Lung (tissue), 12 donors: ENCODE measurements around the gene PCSK5. TPM values are rescaled to one million over a fixed set of nuclear protein-coding genes. Genes with fewer than 3 reads are reported as not detected.

Source experiments
- ATAC-seq: fragments of 200-7000 bp; cut with Tn5 transposase; one replicate; pipeline ENCODE4 v1.9.1; 2020; ENCODE audit warnings: moderate number of reproducible peaks; ENCODE audit not compliant: insufficient read depth, low FRiP score
- DNase-seq, 3 donors: peaks; one replicate each; pipeline ENCODE4 v3.0.0-alpha.2; 2013 to 2017
- H3K27ac ChIP-seq, 2 donors: one replicate each; pipeline ENCODE4 v1.5.1; 2013; ENCODE audit warnings: mild to moderate bottlenecking in 2 of 2, moderate library complexity in 2 of 2, control low read depth in 1 of 2, inconsistent platforms in 1 of 2, low read depth in 1 of 2, low read length in 1 of 2
- H3K27me3 ChIP-seq, 3 donors: one replicate each; pipeline ENCODE4 v1.5.1; 2013; ENCODE audit warnings: low read length in 2 of 3; ENCODE audit not compliant: control insufficient read depth in 3 of 3, insufficient read depth in 3 of 3
- H3K36me3 ChIP-seq, 4 donors: one replicate each; pipeline ENCODE4 v1.5.1; 2013; ENCODE audit warnings: low read length in 4 of 4, mild to moderate bottlenecking in 1 of 4, moderate library complexity in 1 of 4; ENCODE audit not compliant: control insufficient read depth in 4 of 4, insufficient read depth in 4 of 4
- H3K4me1 ChIP-seq, 5 donors: one replicate each; pipeline ENCODE4 v1.5.1; 2013; ENCODE audit warnings: low read length in 5 of 5, mild to moderate bottlenecking in 2 of 5, moderate library complexity in 1 of 5; ENCODE audit not compliant: control insufficient read depth in 5 of 5, insufficient read depth in 5 of 5
- H3K4me3 ChIP-seq: one replicate; pipeline ENCODE4 v1.5.1; 2013; ENCODE audit warnings: mild to moderate bottlenecking, control low read depth, moderate library complexity
- H3K9ac ChIP-seq, 2 donors: one replicate each; pipeline ENCODE4 v1.5.1; 2013; ENCODE audit warnings: low read length in 2 of 2, control low read depth in 1 of 2; ENCODE audit not compliant: insufficient read depth in 1 of 2
- H3K9me3 ChIP-seq, 4 donors: one replicate each; pipeline ENCODE4 v1.5.1; 2013; ENCODE audit warnings: low read length in 3 of 4, mild to moderate bottlenecking in 1 of 4, moderate library complexity in 1 of 4; ENCODE audit not compliant: control insufficient read depth in 4 of 4, insufficient read depth in 3 of 4
- CTCF ChIP-seq: IDR thresholded peaks from 2 replicates; pipeline ENCODE4 v1.5.1; 2012; ENCODE audit warnings: mild to moderate bottlenecking; ENCODE audit errors: control extremely low read depth, extremely low read depth
- WGBS, 2 donors: extraction: QIAGEN DNeasy Blood & Tissue Kit; methylation state at CpG; one replicate each; pipeline ENCODE4 v1.1.7; 2013; 5-methylcytosine and 5-hydroxymethylcytosine counted together
- polyA plus RNA-seq, 2 donors: library from polyadenylated mRNA; stranded (reverse); fragments of 200-250 nt; gene quantifications; one replicate each; pipeline ENCODE4 v1.2.1, GENCODE V29; 2013
- total RNA-seq, 2 donors: library from RNA; depleted of rRNA in 1 of 2; stranded (reverse); fragments of >200 nt in 1 of 2; gene quantifications; one replicate each; pipeline ENCODE4 v1.2.1, GENCODE V29; 2014 to 2021
- donor health status: control.
- donor health status: control.
- donor health status: Bipolar disorder and iron deficiency.
- donor health status: healthy.
- donor health status: DM: yes; HTN: yes; CAD: no.

The PCSK5 gene
- total and polyA plus RNA-seq, 4 donors: 1.9 to 28.2 (median 13.6) TPM

GRCh38 chr9:76022317-76022716 lies 131.8 kb downstream of the PCSK5 start:
- ATAC-seq: no peak
- Histone ChIP-seq H3K9ac (no peak overlapping the region), H3K9me3 (no peaks in the 10 kb centered on the region), H3K27ac (no peak overlapping the region), H3K4me3 (no peak overlapping the region), H3K27me3 (no peaks in the 10 kb centered on the region), H3K4me1 (peaks cover 0 to 4% (median 0%) of the 10 kb centered on the region in 5 donors), H3K36me3 (peaks cover 0 to 3% (median under 1%) of the 10 kb centered on the region in 4 donors)
- 87 to 88% methylated on average over 5 of the region's 5 CpGs for WGBS, 2 donors
- DNase-seq: no peak
- TF ChIP-seq CTCF: no peak

- DNase-seq: peak in 1 of 3 donors; percentile 9
- ATAC-seq: no peak
- H3K27me3 ChIP-seq: no peaks in the 10 kb centered on the region
- H3K27ac ChIP-seq: no peak overlapping the region
- TF ChIP-seq CTCF: no peak
- H3K9me3 ChIP-seq: no peaks in the 10 kb centered on the region
- no peak overlapping the region for H3K4me3 ChIP-seq
- no peaks in the 10 kb centered on the region for H3K4me1 ChIP-seq
- 45 to 68% methylated on average over 7 of the region's 7 CpGs for WGBS, 2 donors
- H3K9ac ChIP-seq: no peak overlapping the region
- peaks cover 0 to 3% (median under 1%) of the 10 kb centered on the region in 4 donors for H3K36me3 ChIP-seq
These were observed 133.3 kb downstream of the PCSK5 start for GRCh38 chr9:76023715-76024195.

GRCh38 chr9:76025286-76025685 lies 134.8 kb downstream of the PCSK5 start:
- no peak overlapping the region for H3K4me3 ChIP-seq
- no peaks in the 10 kb centered on the region for H3K4me1 ChIP-seq
- DNase-seq (peak in 2 of 3 donors; percentile 79 to 84), ATAC-seq (no peak)
- H3K27ac ChIP-seq: no peak overlapping the region
- no peaks in the 10 kb centered on the region for H3K9me3 ChIP-seq
- WGBS, 2 donors: 64 to 83% methylated on average over 1 of the region's 1 CpG
- TF ChIP-seq CTCF: no peak
- no peaks in the 10 kb centered on the region for H3K27me3 ChIP-seq
- H3K36me3 ChIP-seq: peaks cover 0 to 3% (median under 1%) of the 10 kb centered on the region in 4 donors
- H3K9ac ChIP-seq: no peak overlapping the region

GRCh38 chr9:76026796-76027195 lies 136.3 kb downstream of the PCSK5 start:
- H3K27me3 ChIP-seq: no peaks in the 10 kb centered on the region
- ATAC-seq: no peak
- no peak for DNase-seq
- H3K27ac ChIP-seq: no peak overlapping the region
- TF ChIP-seq CTCF: no peak
- H3K4me1 ChIP-seq: no peaks in the 10 kb centered on the region
- 92 to 94% methylated on average over 6 of the region's 6 CpGs for WGBS, 2 donors
- peaks cover 0 to 2% (median 0%) of the 10 kb centered on the region in 4 donors for H3K9me3 ChIP-seq
- H3K36me3 ChIP-seq: peaks cover 0 to 3% (median under 1%) of the 10 kb centered on the region in 4 donors
- no peak overlapping the region for H3K9ac ChIP-seq
- no peak overlapping the region for H3K4me3 ChIP-seq
